Parathyroid adenoma (tissue), 2 donors: ENCODE measurements around the gene PCK1.

Source experiments
- H2AFZ ChIP-seq: fragments of 300-600 bp; sonication (generic); one replicate; pipeline ENCODE4 v1.7.0; 2017; ENCODE audit warnings: antibody characterized with exemption, mild to moderate bottlenecking
- H3K27ac ChIP-seq: fragments of 300-600 bp; sonication (generic); one replicate; pipeline ENCODE4 v1.7.0; 2017
- H3K27me3 ChIP-seq: fragments of 300-600 bp; sonication (generic); one replicate; pipeline ENCODE4 v1.7.0; 2017; ENCODE audit warnings: low read length; ENCODE audit not compliant: control insufficient read depth, insufficient read depth
- H3K36me3 ChIP-seq: fragments of 300-600 bp; sonication (generic); one replicate; pipeline ENCODE4 v1.7.0; 2017; ENCODE audit warnings: low read length; ENCODE audit not compliant: control insufficient read depth, insufficient read depth
- H3K4me1 ChIP-seq: fragments of 300-600 bp; sonication (generic); one replicate; pipeline ENCODE4 v1.7.0; 2017; ENCODE audit warnings: control low read depth
- H3K4me2 ChIP-seq: fragments of 300-600 bp; sonication (generic); one replicate; pipeline ENCODE4 v1.7.0; 2017; ENCODE audit warnings: low read length
- H3K4me3 ChIP-seq: fragments of 300-600 bp; sonication (generic); one replicate; pipeline ENCODE4 v1.7.0; 2017; ENCODE audit warnings: low read depth, low read length
- H3K79me2 ChIP-seq: fragments of 300-600 bp; sonication (generic); one replicate; pipeline ENCODE4 v1.7.0; 2017; ENCODE audit warnings: control low read depth
- H3K9ac ChIP-seq: fragments of 300-600 bp; sonication (generic); one replicate; pipeline ENCODE4 v1.7.0; 2017; ENCODE audit warnings: mild to moderate bottlenecking
- H3K9me3 ChIP-seq: fragments of 300-600 bp; sonication (generic); one replicate; pipeline ENCODE4 v1.7.0; 2017; ENCODE audit warnings: low read length; ENCODE audit not compliant: control insufficient read depth
- TF ChIP-seq, protein P1 (sequence below): fragments of 300-600 bp; sonication (generic); IDR thresholded peaks from one replicate; pipeline ENCODE4 v1.7.0; 2017; ENCODE audit warnings: antibody characterized with exemption, mild to moderate bottlenecking
- donor health status: primary hyperparathyroidism.

The PCK1 gene

GRCh38 chr20:57580478-57581201 lies 19.7 kb downstream of the PCK1 start:
- no peak overlapping the region for H3K27ac ChIP-seq
- no peak overlapping the region for H3K9ac ChIP-seq
- H3K4me1 ChIP-seq = no peaks in the 10 kb centered on the region
- H3K4me2 ChIP-seq = no peak overlapping the region
- TF ChIP-seq, protein P1, sequence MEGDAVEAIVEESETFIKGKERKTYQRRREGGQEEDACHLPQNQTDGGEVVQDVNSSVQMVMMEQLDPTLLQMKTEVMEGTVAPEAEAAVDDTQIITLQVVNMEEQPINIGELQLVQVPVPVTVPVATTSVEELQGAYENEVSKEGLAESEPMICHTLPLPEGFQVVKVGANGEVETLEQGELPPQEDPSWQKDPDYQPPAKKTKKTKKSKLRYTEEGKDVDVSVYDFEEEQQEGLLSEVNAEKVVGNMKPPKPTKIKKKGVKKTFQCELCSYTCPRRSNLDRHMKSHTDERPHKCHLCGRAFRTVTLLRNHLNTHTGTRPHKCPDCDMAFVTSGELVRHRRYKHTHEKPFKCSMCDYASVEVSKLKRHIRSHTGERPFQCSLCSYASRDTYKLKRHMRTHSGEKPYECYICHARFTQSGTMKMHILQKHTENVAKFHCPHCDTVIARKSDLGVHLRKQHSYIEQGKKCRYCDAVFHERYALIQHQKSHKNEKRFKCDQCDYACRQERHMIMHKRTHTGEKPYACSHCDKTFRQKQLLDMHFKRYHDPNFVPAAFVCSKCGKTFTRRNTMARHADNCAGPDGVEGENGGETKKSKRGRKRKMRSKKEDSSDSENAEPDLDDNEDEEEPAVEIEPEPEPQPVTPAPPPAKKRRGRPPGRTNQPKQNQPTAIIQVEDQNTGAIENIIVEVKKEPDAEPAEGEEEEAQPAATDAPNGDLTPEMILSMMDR = no peak
- no peak overlapping the region for H2AFZ ChIP-seq
- no peak overlapping the region for H3K4me3 ChIP-seq
- H3K9me3 ChIP-seq = no peaks in the 10 kb centered on the region
- H3K79me2 ChIP-seq = no peaks in the 10 kb centered on the region
- no peaks in the 10 kb centered on the region for H3K27me3 ChIP-seq
- no peaks in the 10 kb centered on the region for H3K36me3 ChIP-seq

DNA sequence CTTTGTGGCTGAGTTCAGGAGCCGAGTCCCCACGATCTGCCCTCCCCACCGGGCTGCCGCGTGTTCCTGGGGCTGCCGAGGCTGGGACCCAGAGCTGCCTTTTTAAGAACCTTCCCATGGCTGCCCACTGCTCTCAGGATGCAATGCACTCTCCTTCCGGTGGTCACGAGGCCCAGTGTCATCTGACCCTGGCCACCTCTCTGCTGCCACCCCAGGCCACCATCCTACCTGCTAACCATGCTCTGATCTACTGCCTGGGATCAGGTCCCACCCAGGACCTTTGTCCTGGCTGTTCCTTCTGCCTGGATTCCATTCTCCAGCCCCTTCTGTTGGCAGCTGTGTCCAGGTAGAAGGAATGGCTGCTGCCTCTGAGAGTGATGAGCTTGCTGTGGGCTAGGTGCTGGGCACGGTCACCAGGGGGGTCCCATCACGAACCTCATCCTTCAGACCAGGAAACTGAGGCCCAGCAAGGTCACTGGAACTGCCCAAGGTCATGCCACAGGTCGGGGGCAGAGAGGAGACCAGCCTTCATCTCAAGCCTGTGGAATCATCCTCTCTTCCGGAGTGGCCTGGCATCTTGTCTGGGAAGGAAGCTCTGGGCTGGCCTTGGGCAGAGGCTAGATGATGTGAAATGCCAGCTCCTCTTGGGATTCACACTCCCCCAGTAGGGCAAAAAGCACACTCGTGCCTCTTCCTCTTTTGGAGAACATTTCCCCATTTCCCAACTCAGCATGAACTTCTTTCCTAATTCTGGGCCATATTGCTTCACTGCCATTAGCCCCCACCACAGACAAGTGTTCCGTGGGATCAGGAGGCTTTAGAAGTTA lies 20.5 kb downstream of the PCK1 start:
- Histone ChIP-seq H3K4me3 (no peak overlapping the region), H3K79me2 (no peaks in the 10 kb centered on the region), H2AFZ (no peak overlapping the region), H3K9me3 (no peaks in the 10 kb centered on the region), H3K27ac (peak overlapping the region; percentile 66), H3K9ac (no peak overlapping the region), H3K36me3 (no peaks in the 10 kb centered on the region), H3K4me2 (no peak overlapping the region), H3K4me1 (no peaks in the 10 kb centered on the region), H3K27me3 (no peaks in the 10 kb centered on the region)
- TF ChIP-seq, protein P1 = no peak

GRCh38 chr20:57582029-57582378 lies 21.1 kb downstream of the PCK1 start:
- Histone ChIP-seq H3K4me3 (no peak overlapping the region), H3K27ac (peak overlapping the region; percentile 66), H3K27me3 (no peaks in the 10 kb centered on the region), H3K9ac (no peak overlapping the region), H2AFZ (no peak overlapping the region), H3K4me1 (no peaks in the 10 kb centered on the region), H3K9me3 (no peaks in the 10 kb centered on the region), H3K79me2 (no peaks in the 10 kb centered on the region), H3K36me3 (no peaks in the 10 kb centered on the region), H3K4me2 (no peak overlapping the region)
- TF ChIP-seq, protein P1 = no peak

DNA sequence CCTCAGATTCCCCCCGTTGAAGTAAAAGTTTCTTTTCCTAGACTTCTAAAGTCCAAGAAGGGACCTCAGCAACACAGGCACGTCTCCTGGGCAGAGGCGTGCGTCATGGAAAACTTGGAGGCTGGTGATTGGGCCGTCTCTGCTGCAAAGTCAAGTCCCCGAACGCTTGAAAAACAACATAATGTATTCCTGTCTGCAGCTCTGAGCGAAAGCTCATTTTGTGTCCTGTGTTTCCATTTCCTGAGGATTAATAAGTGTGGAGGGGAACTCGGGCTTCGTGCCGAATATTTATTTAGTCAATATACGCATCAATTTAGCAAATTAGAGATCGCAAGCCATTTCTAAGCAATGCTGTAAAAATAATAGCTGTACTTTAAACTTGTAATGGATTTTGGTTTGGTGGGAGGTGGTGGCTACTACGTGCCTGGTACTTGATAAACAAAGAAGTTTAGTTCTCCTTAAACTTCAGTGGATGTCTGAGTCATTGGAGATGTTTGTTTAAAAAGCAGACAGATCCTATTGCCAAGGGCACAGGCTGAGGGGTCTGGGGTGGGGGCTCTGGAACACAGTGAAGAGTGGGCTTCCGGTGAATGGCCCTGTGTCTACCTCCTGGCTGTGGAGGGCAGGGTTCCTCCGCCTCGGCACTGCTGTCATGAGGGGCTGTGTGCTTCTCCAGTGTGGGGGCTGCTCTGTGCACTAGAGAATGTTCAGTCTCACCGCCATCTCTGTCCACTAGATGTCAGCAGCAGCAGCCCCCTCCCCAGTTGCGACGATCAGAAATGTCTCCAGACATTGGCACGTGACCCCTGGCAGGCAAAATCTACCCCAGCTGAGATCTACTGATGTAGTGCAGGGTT lies 21.8 kb downstream of the PCK1 start:
- H3K9me3 ChIP-seq = no peaks in the 10 kb centered on the region
- no peaks in the 10 kb centered on the region for H3K36me3 ChIP-seq
- H3K4me2 ChIP-seq = no peak overlapping the region
- H3K79me2 ChIP-seq = no peaks in the 10 kb centered on the region
- H2AFZ ChIP-seq = no peak overlapping the region
- no peak overlapping the region for H3K9ac ChIP-seq
- no peak overlapping the region for H3K4me3 ChIP-seq
- H3K4me1 ChIP-seq = no peaks in the 10 kb centered on the region
- TF ChIP-seq, protein P1 = no peak
- no peaks in the 10 kb centered on the region for H3K27me3 ChIP-seq
- H3K27ac ChIP-seq = peak overlapping the region; percentile 66
